LNCAP (cell line): Measurements from ENCODE around the gene ZNF316.

Source experiments
- TF ChIP-seq, protein P1 (sequence below): fragments of 450-650 bp; IDR thresholded peaks from 2 replicates; pipeline ENCODE4 v1.5.1; 2017; ENCODE audit warnings: mild to moderate bottlenecking

ZNF316 gene

GRCh38 chr7:6700793-6701192 lies 63.7 kb downstream of the ZNF316 start:
- TF ChIP-seq, protein P1, sequence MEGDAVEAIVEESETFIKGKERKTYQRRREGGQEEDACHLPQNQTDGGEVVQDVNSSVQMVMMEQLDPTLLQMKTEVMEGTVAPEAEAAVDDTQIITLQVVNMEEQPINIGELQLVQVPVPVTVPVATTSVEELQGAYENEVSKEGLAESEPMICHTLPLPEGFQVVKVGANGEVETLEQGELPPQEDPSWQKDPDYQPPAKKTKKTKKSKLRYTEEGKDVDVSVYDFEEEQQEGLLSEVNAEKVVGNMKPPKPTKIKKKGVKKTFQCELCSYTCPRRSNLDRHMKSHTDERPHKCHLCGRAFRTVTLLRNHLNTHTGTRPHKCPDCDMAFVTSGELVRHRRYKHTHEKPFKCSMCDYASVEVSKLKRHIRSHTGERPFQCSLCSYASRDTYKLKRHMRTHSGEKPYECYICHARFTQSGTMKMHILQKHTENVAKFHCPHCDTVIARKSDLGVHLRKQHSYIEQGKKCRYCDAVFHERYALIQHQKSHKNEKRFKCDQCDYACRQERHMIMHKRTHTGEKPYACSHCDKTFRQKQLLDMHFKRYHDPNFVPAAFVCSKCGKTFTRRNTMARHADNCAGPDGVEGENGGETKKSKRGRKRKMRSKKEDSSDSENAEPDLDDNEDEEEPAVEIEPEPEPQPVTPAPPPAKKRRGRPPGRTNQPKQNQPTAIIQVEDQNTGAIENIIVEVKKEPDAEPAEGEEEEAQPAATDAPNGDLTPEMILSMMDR: no peak

DNA sequence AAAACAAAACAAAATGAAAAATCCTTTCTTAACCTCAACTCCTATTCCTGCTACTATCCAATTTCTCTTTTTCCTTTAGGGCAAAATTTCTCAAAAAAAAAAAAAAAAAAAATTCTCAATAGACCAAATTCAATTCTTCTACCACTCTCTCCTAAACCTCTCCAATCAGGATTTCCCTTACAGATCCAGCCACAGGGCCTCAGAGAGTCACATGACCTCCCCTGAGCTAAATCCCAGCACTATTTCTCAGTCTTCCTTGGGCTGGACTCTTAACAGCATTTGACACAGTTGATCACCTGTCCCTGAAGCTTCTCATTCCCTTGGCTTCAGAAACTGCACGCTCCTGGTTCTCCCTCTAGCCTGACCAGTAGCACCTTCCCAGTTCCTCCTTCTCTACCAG lies 64.7 kb downstream of the ZNF316 start:
- TF ChIP-seq, protein P1: no peak
